HUES48 (cell line): ENCODE measurements around the gene USP36.
"Not testable (repeated sequence)": the region's sequence is repeated elsewhere in the genome, so short reads cannot be mapped to it uniquely, and the experiment has no call there.

Experiments used
- H3K27ac ChIP-seq: one replicate; pipeline ENCODE4 v1.7.0; 2013; ENCODE audit warnings: low read depth, low read length, inconsistent platforms
- H3K27me3 ChIP-seq: 2 replicates; pipeline ENCODE4 v1.6.1; 2013; ENCODE audit warnings: mild to moderate bottlenecking, low read length; ENCODE audit not compliant: control insufficient read depth, insufficient read depth
- H3K36me3 ChIP-seq: 2 replicates; pipeline ENCODE4 v1.6.1; 2013; ENCODE audit warnings: low read length; ENCODE audit not compliant: control insufficient read depth, insufficient read depth
- H3K4me1 ChIP-seq: 2 replicates; pipeline ENCODE4 v1.6.1; 2013; ENCODE audit warnings: mild to moderate bottlenecking, low read length; ENCODE audit not compliant: control insufficient read depth, insufficient read depth
- H3K4me3 ChIP-seq: 2 replicates; pipeline ENCODE4 v1.5.1; 2013; ENCODE audit warnings: mild to moderate bottlenecking, low read depth, low read length
- H3K9ac ChIP-seq: 2 replicates; pipeline ENCODE4 v1.6.1; 2013; ENCODE audit warnings: mild to moderate bottlenecking, low read depth, low read length, moderate library complexity
- H3K9me3 ChIP-seq: 2 replicates; pipeline ENCODE4 v1.6.1; 2013; ENCODE audit warnings: low read length; ENCODE audit not compliant: control insufficient read depth, insufficient read depth

The USP36 gene

DNA sequence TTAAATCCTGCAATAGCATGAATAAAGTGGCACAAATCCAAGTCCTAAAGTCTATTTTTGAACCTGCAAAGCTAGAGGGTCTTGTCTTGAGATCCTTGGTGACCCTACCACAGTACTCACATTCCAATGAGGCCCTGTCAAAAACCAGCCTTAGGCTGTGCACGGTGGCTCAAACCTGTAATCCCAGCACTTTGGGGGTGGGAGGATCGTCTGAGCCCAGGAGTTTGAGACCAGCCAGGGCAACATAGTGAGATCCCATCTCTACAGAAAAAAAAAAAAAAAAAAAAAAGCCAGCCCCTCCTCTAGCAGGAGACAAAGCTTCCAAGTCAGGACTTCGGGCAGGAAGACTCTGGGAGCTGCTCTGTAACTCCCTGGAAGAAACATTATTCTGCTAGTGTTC, 74.8 kb downstream of the USP36 start:
- Histone ChIP-seq H3K27ac (no peak overlapping the region), H3K36me3 (no peaks in the 10 kb centered on the region), H3K9me3 (no peaks in the 10 kb centered on the region), H3K4me1 (no peaks in the 10 kb centered on the region), H3K27me3 (no peaks in the 10 kb centered on the region), H3K9ac (no peak overlapping the region), H3K4me3 (no peak overlapping the region)

DNA sequence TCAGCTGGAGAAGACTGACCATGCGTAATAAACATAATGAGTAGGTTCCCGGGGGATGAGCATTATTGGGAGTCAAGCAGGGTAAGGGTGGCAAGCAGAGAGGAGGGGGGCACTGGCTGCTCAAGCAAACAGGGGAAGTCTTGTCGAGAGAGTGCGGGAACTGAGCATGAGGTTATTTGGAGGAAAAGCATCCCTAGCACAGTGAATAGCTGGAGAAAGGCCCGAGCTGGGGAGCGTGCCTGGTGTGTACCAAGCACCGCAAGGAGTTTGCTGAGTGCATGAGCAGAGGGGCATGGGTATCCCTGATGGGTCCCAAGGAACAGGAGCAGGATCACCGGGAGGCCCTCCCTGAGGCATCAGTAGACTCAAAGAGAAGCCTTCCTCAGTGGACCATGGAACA, 75.7 kb downstream of the USP36 start:
- Histone ChIP-seq H3K27ac (no peak overlapping the region), H3K27me3 (no peaks in the 10 kb centered on the region), H3K4me1 (no peaks in the 10 kb centered on the region), H3K4me3 (no peak overlapping the region), H3K9me3 (no peaks in the 10 kb centered on the region), H3K9ac (no peak overlapping the region), H3K36me3 (no peaks in the 10 kb centered on the region)

DNA sequence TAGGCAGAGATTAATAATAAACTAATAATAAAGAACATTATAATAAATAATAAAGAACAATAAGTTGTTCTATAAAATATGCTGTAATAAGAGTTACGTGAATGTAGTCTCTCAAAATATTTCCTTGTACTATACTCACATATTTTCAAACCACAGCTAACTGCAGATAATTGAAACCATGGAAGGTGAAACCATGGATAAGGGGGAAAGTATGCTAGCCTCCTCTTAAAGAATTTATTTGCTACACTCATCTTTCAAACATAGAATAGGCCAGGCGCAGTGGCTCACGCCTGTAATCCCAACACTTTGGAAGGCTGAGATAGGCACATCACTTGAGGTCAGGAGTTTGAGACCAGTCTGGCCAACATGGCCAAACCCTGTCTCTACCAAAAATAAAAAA, 77.1 kb downstream of the USP36 start:
- H3K9ac ChIP-seq: no peak overlapping the region
- H3K4me1 ChIP-seq: peaks cover 4% of the 10 kb centered on the region; the same call in 1 of the 2 replicates
- H3K4me3 ChIP-seq: no peak overlapping the region
- H3K9me3 ChIP-seq: no peaks in the 10 kb centered on the region
- no peaks in the 10 kb centered on the region for H3K36me3 ChIP-seq
- no peaks in the 10 kb centered on the region for H3K27me3 ChIP-seq
- no peak overlapping the region for H3K27ac ChIP-seq

DNA sequence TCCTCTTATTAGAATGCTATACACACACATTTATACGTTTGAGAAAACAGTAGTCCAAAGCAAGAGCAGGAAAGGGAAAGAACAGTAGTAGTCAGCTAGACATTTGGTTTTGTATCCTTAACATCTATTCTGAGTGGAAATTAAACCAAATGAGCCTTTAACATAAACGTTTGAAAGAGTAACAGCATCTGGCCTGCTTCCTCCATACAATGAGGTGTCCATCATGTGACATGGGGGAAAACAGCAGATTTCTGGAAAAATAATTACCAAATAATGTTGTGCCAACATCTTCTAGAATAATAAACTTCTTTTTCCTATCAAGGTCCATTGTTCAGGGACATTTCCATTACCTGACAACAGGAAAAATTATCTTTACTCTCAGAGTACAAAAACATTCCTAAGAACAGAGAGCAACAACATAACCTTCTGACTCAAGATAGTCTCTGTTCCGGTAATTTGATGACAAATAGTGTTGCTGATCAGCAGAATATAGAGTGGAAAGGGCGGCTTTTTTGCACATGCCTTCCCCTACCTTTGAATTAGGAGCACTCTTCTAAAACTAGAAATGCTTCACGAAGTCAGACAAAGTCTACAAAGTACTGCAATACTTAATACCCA, 78.7 kb downstream of the USP36 start:
- Histone ChIP-seq H3K27ac (no peak overlapping the region), H3K4me1 (peaks cover 5% of the 10 kb centered on the region; the same call in 1 of the 2 replicates), H3K27me3 (no peaks in the 10 kb centered on the region), H3K9ac (no peak overlapping the region), H3K9me3 (no peaks in the 10 kb centered on the region), H3K4me3 (no peak overlapping the region), H3K36me3 (no peaks in the 10 kb centered on the region)

DNA sequence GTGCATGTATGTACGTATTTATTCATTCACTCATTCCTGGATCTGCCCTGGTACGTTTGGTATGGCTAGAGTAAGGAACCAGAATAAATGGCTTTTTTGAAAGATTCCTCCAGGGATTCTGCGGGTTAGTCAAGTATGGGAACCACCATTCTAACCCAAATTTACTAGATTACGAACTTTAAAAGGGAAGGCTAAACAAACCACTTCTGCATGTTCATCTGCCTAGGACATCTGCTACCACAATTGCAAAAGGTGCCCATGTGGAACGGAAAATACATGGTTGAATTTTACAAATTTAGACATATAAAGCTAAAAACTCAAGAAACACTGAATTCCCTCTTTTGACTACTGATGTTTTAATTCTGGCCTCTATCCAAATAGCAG, 80.7 kb downstream of the USP36 start:
- Histone ChIP-seq H3K4me3 (no peak overlapping the region), H3K9ac (no peak overlapping the region), H3K27ac (no peak overlapping the region), H3K36me3 (no peaks in the 10 kb centered on the region), H3K27me3 (no peaks in the 10 kb centered on the region), H3K9me3 (no peaks in the 10 kb centered on the region), H3K4me1 (peaks cover 5% of the 10 kb centered on the region; the same call in 1 of the 2 replicates)

DNA sequence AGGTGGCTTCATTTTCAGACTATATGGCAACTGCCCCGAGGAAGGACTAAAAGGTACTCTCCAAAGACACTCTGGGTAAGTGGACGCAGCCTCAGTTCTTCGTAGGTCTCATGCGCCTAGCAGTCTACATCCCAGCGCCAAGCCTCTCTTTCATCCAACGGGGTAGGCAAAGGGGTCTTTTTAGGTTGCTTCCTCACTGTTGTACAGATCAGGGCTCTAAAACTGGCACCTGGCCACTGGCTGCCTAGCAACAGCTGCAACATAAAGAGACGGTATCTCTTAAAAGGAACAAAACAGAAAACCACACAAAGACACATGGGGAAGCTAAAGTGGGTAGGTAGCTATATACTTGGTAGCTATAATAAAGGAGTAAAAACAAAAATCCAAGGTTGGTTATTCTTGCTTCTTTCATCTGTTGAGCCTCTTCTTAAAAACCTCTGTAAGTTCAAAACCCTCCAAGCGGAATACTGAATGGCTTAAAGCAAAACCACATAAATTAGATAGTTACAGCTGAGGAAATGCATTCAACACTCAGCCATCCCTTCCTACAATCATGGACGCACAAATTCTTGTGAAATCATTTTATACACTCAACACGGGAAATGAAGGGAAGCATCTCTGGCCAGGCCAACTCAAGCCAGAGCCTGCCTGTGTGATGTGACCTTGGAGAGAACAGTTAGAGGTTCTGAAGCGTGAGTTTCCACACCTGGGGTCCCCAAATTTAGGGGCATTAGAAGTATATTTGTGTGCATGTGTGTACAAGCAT, 81.2 kb downstream of the USP36 start:
- Histone ChIP-seq H3K36me3 (no peaks in the 10 kb centered on the region), H3K4me3 (no peak overlapping the region), H3K27me3 (no peaks in the 10 kb centered on the region), H3K9me3 (no peaks in the 10 kb centered on the region), H3K9ac (no peak overlapping the region), H3K27ac (no peak overlapping the region), H3K4me1 (peaks cover 5% of the 10 kb centered on the region; the same call in 1 of the 2 replicates)

DNA sequence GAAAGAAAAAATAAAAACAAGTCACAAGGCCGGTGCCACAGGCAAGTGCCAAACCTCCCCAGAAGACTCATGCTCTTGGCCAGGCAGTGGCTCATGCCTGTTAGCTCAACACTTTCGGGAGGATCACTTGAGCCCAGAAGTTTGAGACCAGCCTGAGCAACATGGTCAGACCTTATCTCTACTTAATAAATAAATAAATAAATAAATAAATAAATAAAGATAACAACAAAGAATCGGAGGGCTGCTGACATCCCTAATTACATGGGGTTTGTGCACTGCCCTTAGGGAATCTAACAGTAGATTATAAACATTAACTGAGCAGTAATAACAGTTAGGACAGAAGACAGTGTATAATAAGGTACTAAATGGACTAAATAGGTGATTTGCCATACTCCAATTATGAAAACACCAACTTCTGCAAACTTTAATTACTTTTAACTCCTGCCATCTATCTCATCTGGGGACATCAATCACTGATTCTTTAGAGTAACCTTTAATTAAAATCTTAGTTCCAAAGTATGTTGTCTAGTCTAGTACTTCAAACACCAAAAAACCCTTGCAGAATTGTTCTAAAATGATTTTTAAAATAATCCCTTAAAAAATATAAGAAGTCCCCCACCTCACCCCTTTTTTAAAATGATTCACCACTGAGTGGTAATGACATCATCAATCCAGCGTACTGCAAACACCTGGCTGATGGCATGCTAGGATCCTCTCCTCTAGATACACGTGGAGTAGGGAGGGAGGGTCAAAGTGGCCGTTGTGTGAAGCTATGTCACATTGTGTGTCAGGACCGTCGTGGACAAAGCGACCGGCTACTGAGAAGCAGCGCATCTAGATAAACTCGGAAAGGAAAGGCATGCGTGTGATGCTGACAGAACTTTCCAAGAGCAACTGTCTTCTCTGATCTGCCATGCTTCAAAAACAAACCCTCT, 87.0 kb downstream of the USP36 start:
- H3K4me3 ChIP-seq: no peak overlapping the region
- H3K36me3 ChIP-seq: no peaks in the 10 kb centered on the region
- H3K27me3 ChIP-seq: no peaks in the 10 kb centered on the region
- peaks cover under 1% of the 10 kb centered on the region; the same call in 1 of the 2 replicates for H3K4me1 ChIP-seq
- H3K9ac ChIP-seq: no peak overlapping the region
- H3K9me3 ChIP-seq: no peaks in the 10 kb centered on the region
- H3K27ac ChIP-seq: no peak overlapping the region

DNA sequence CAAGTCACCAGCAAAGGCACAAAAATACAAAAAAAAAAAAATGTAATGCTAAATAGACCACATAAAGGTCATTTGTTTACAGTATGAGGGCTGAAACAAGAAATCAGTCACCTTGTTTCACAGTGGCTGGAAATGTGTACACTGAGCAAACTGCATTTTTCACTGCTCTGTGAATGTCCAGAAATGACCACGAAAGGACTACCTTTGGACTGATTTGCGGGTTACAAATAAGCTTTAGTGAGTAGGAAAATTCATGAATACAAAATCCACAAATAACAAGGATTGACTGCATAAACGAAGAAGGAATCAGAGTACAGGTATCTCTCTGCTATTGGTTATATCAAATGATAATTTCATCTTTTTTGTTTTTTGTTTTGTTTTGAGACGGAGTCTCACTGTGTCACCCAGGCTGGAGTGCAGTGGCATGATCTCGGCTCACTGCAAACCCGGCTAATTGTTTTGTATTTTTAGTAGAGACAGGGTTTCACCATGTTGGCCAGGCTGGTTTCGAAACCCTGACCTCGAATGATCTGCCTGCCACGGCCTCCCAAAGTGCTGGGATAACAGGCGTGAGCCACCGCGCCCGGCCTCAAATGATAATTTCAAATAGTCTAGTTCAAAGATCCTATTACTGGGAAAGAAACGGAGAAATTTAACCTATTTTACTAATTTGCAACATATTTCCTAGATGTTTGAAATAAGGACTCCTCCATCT, 89.0 kb downstream of the USP36 start:
- Histone ChIP-seq H3K27ac (no peak overlapping the region), H3K9me3 (no peaks in the 10 kb centered on the region), H3K36me3 (no peaks in the 10 kb centered on the region), H3K9ac (no peak overlapping the region), H3K4me3 (no peak overlapping the region), H3K4me1 (peaks cover 3% of the 10 kb centered on the region), H3K27me3 (no peaks in the 10 kb centered on the region)

DNA sequence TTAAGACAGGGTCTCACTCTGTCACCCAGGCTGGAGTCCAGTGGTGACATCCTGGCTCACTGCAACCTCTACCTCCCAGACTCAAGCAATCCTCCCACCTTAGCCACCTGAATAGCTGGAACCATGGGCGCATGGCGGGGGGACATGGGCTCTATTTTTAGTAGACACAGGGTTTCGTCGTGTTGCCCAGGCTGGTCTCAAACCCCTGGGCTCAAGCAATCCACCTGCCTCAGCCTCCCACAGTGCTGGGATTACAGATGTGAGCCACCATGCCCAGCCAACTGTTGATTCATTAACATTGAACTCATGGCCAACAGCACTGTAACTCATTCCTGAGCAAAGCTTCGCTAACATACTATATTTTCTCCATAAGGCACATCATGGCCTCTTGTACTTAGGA, 89.6 kb downstream of the USP36 start:
- not testable (repeated sequence) for H3K27ac ChIP-seq, H3K9me3 ChIP-seq, H3K27me3 ChIP-seq, H3K36me3 ChIP-seq, H3K9ac ChIP-seq, H3K4me3 ChIP-seq, H3K4me1 ChIP-seq

DNA sequence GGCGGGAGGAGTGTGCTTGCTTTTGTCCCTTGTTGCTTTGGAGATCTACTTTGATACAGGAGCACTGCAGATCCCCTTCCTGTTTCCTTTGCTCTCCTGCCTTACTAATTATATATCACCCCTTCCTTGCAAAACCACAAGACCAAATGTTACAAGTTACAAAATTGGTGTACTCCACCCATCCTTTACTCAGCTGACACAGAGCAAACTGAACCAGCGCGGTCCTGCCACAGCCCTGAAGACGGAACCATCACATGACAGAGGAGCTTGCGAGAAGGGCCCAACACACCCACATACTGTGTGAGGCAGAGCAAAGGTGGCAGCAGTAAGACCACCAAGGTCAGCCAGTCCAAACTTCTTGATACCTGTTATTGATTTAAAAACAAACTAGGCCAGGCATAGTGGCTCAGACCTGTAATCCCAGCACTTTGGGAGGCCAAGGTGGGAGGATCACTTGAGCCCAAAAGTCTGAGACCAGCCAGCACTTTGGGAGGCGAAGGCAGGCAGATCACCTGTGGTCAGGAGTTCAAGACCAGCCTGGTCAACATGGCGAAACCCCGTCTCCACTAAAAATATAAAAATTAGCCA, 91.8 kb downstream of the USP36 start:
- Histone ChIP-seq H3K9ac (no peak overlapping the region), H3K27ac (no peak overlapping the region), H3K9me3 (no peaks in the 10 kb centered on the region), H3K4me3 (no peak overlapping the region), H3K4me1 (peaks cover 13% of the 10 kb centered on the region), H3K36me3 (no peaks in the 10 kb centered on the region), H3K27me3 (no peaks in the 10 kb centered on the region)
